ENCODE results near the gene ADAM23.

DNA sequence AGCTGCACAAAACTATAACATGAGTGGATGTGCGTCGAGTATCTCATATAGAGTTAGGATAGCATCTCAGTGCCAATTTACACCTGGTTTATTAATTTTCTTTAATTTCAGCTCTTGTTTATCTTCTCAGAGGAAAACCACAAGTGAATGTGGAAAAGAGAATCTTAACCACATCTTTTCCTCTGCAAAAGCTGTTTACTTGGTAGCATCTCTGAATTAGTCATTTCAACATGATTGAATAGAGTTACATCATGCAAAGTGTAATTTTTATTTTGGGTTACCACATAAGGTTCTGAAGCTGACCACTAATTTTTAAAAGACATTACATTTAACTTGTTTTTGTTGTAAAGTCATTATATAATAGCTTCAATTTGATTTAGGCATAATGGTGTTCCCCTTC, 115.2 kb downstream of the ADAM23 start:
- TF ChIP-seq, protein P1, sequence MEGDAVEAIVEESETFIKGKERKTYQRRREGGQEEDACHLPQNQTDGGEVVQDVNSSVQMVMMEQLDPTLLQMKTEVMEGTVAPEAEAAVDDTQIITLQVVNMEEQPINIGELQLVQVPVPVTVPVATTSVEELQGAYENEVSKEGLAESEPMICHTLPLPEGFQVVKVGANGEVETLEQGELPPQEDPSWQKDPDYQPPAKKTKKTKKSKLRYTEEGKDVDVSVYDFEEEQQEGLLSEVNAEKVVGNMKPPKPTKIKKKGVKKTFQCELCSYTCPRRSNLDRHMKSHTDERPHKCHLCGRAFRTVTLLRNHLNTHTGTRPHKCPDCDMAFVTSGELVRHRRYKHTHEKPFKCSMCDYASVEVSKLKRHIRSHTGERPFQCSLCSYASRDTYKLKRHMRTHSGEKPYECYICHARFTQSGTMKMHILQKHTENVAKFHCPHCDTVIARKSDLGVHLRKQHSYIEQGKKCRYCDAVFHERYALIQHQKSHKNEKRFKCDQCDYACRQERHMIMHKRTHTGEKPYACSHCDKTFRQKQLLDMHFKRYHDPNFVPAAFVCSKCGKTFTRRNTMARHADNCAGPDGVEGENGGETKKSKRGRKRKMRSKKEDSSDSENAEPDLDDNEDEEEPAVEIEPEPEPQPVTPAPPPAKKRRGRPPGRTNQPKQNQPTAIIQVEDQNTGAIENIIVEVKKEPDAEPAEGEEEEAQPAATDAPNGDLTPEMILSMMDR (IDR thresholded peaks at IDR 0.05): no peak
- TF ChIP-seq EP300 (IDR thresholded peaks at IDR 0.05) (no peak), POLR2A (IDR thresholded peaks at IDR 0.05) (no peak)
